Measurements from ENCODE around the gene GARIN5A.

GRCh38 chr19:50489461-50490011 lies 12.9 kb upstream of the GARIN5A start:
- no peak for TF ChIP-seq MAX (IDR thresholded peaks at IDR 0.05; ENCODE audit: low read depth)
- TF ChIP-seq NRF1 (IDR thresholded peaks at IDR 0.05; ENCODE audit: low read depth, low read length): no peak
- TF ChIP-seq RAD21 (IDR thresholded peaks at IDR 0.05; ENCODE audit: low read length): no peak
- no peak for TF ChIP-seq CTCF (IDR thresholded peaks at IDR 0.05)

Measured in SK-N-SH (cell line).